NCI-H187 treated with DMSO at 0.1 percent for 48 hours (cell line): ENCODE results near the gene KDELR1.
"Not testable (repeated sequence)": the region's sequence is repeated elsewhere in the genome, so short reads cannot be mapped to it uniquely, and the experiment has no call there.

ENCODE experiments used
- DNase-seq: peaks from one replicate; lab custom pipeline; 2025; lab: John Stamatoyannopoulos, UW

Gene KDELR1

DNA sequence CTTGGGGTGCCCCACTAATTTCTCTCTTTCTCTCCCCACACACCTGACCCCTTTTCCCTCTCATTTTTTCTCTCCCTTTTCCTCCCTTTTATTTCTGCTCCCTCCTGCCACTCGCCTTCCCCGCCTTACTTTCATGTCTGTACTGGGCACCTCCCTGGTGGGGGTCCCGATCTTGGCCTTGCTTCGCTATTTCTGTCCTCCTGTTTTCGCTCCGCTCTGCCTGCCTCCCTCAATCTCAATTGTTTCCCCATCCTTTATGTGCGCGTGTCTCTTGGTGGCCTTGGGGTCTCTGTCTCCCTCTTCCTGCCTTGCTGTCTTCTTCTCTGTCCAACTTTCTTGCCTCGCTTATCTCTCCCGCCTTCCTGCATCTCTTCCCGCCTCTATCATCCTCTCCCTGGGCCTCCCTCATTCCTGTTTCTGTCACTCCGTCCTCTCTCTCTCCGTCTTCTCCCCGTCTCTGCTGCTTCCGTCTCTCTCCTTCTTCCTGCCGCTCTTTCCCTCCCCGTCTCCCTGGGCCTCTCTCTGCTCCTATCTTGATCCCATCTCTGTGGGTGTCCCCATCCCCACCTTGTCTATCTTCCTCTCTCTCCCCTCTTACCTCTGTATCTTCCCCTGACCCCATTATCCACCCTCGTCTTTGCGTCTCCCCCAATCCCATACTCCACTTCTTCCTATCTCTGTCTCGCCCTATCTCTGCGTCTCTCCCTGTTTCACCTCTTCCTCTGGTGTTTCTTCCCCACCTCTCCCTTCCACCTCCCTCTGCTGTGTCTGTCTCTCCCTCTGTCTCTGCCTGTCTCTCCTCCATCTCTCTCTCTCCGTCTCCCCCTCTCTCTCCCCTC lies 6.1 kb upstream of the KDELR1 start:
- DNase-seq = no peak

- DNase-seq = no peak
These were observed 5.4 kb upstream of the KDELR1 start for GRCh38 chr19:48396824-48397176.

GRCh38 chr19:48396016-48396823 lies 4.9 kb upstream of the KDELR1 start:
- DNase-seq = no peak

GRCh38 chr19:48395499-48395898 lies 4.1 kb upstream of the KDELR1 start:
- no peak for DNase-seq

DNA sequence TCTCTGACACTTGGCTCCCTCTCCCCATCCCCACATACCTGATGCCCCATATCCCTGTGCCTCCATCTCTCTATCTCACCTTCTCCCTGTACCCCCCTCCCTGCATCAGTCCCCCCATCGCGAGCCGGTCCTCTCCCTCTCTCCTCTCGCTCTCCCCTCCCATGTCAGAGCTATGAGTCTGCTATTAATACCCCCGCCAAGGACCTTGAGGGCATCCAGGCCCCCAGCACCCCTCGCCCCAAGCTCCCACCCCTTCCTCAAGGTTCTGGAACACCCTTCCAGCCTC lies 3.8 kb upstream of the KDELR1 start:
- no peak for DNase-seq

GRCh38 chr19:48394331-48395169 lies 3.2 kb upstream of the KDELR1 start:
- DNase-seq = no peak

GRCh38 chr19:48393559-48394330 lies 2.4 kb upstream of the KDELR1 start, which contains the start of gene GRIN2D:
Gene GRIN2D (plus strand): TSS chr19:48393668. CDS start chr19:48398393, 4,725 bp downstream.
- no peak for DNase-seq

DNA sequence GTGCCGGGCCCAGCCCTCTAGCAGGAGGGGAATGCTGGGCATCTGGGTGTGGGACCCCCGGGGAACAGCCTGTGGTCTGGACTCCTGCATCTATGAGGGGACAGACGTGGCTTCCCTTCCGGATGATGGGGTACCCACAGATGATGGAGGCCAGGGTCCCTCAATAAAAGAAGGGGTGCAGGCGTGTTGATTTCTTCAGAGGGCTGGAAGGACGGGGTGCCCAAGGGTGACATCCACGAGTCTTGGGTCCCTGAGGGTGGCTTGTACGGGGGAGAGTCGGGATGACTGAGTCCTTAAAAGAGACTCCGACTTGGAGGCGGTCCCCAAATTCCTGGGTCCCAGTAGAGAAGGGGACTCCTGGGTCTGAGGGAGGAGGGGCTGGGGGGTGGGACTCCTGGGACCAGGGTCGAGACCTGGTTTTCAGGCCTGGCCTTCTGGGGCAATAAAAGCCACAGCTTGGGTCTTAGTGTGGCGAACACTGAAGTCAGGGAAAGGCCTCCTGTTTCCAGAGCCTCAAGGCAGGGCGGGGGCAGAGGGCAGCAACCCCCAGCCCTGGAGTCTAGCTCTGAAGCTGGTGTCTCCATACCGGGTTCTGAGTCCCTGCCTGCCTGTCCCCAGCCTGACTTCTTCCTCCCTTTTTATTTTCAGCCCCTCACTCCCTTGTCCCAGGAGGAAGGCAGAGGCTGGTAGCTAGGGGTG lies 1.7 kb upstream of the KDELR1 start:
- DNase-seq = no peak

GRCh38 chr19:48392006-48392344 lies 624 bp upstream of the KDELR1 start:
- not testable (repeated sequence) for DNase-seq

GRCh38 chr19:48390188-48391099 lies 907 bp downstream of the KDELR1 start:
- DNase-seq = no peak

- DNase-seq = no peak
These were observed 4.4 kb downstream of the KDELR1 start for GRCh38 chr19:48386981-48387380.

GRCh38 chr19:48385461-48386087 lies 5.8 kb downstream of the KDELR1 start:
- no peak for DNase-seq

DNA sequence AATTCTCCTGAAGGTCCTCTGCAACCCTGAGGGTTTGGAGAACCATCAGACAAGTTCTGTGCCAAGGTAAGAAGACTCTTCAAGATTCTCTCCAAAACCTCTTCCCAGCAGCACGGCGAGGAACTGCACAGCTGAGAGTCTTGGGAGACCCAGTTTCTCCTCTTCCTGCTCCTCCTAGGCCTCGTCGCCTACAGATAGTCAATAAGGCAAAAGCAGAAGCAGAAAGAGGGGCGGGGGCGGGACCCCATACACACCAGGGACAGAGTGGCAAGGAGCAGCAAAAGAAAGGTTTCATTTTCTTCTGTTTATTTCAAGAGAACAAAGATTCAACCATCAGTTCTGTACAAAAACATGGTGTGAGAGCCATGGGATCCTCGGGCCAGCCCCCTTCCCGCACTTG lies 9.1 kb downstream of the KDELR1 start:
- DNase-seq = no peak

GRCh38 chr19:48381178-48381950 lies 10.0 kb downstream of the KDELR1 start:
- no peak for DNase-seq

- DNase-seq = no peak
These were observed 12.3 kb downstream of the KDELR1 start for GRCh38 chr19:48379058-48379457.

DNA sequence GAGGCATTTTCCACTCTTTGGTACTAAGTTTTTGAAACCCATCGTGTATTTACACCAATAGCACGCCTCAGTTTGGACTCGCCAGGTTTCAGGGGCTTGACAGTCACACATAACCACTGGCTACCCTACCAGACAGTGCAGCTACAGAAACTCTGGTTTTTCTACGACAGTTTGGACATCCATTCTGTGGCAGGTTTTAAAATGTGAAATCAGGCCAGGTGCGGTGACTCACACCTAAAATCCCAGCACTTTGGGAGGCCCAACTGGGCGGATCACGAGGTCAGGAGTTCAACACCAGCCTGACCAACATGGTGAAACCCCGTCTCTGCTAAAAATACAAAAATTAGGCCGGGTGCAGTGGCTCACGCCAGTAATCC lies 13.2 kb downstream of the KDELR1 start:
- no peak for DNase-seq

DNA sequence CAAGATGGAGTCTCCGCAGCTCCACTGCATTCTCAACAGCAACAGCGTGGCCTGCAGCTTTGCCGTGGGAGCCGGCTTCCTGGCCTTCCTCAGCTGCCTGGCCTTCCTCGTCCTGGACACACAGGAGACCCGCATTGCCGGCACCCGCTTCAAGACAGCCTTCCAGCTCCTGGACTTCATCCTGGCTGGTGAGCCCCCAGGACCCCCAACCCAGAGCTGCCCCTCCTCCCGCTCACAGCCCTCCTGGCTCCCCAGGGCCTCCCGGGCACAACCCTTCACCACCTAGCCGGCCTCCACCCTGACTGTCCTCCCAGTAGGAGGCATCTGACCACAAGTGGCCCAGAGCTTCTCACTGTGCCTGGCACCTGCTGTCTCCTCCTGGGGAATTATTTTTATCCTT lies 17.8 kb downstream of the KDELR1 start:
- no peak for DNase-seq

DNA sequence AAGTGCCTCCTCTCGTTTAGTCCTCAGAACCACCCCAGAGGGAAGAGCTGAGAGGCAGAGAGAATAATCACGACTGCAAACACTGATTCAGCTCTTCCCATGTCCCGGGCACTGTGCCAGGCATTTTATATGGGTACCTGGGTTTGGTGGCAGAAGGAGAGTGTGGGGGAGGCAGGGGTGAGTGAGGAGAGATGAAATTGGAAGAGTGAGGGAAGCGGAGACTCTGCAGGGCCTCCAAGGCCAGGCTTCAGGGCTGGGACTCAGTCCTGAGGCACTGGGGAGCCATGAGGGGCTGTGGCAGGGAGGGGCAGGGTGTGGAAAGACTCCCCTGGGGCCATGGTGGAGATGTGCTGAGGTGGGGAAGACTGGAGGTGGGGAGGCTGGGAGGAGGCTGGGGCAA lies 18.4 kb downstream of the KDELR1 start:
- DNase-seq = peak; percentile 91

DNA sequence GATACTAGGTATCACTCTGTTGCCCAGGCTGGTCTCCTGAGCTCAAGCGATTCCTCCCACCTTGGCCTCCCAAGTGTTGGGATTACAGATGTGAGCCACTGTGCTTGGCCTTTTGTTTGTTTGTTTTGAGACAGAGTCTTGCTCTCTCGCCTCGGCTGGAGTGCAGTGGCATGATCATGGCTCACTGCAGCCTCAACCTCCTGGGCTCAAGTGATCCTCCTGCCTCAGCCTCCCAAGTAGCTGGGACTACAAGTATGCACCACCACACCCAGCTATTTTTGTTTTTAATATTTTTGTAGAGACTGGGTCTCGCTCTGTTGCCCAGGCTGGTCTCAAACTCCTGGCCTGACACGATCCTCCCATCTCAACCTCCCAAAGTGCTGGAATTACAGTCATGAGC lies 19.6 kb downstream of the KDELR1 start:
- not testable (repeated sequence) for DNase-seq
